NB4 (cell line): ENCODE results near the gene SH3PXD2A.

Experiments used
- MYC ChIP-seq: IDR thresholded peaks from 2 replicates; pipeline ENCODE4 v1.6.1; 2011; ENCODE audit warnings: low read depth, low read length
- TF ChIP-seq, protein P1 (sequence below): IDR thresholded peaks from one replicate; pipeline ENCODE4 v1.5.1; 2012; ENCODE audit warnings: low read depth, low read length

DNA sequence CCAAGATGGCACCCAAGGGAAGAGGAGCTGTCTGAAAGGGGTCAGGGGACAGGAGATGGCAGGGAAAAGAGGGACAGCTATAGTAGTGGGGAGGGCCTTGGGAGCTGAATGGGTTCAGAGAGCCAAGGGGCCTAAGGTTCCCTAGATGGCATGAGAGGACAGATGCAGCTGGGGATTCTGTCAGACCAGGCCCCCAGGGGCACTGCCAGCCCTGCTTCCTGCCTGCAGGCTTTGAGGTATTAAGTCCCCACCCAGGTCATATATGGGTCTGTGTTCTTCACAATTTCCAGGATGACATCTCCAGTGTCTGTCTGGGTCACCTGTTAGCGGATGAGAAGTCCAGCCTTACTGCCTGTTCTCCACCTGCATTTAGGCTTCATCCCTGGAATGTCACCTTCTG, 305.1 kb downstream of the SH3PXD2A start:
- TF ChIP-seq, protein P1, sequence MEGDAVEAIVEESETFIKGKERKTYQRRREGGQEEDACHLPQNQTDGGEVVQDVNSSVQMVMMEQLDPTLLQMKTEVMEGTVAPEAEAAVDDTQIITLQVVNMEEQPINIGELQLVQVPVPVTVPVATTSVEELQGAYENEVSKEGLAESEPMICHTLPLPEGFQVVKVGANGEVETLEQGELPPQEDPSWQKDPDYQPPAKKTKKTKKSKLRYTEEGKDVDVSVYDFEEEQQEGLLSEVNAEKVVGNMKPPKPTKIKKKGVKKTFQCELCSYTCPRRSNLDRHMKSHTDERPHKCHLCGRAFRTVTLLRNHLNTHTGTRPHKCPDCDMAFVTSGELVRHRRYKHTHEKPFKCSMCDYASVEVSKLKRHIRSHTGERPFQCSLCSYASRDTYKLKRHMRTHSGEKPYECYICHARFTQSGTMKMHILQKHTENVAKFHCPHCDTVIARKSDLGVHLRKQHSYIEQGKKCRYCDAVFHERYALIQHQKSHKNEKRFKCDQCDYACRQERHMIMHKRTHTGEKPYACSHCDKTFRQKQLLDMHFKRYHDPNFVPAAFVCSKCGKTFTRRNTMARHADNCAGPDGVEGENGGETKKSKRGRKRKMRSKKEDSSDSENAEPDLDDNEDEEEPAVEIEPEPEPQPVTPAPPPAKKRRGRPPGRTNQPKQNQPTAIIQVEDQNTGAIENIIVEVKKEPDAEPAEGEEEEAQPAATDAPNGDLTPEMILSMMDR = no peak
- TF ChIP-seq MYC = no peak
